ENCODE results near the gene STYX. TPM values are rescaled to one million over a fixed set of nuclear protein-coding genes. Genes with fewer than 3 reads are reported as not detected.

STYX gene
- polyA plus RNA-seq, 1 donor from 2014 or later: 15.1 TPM

DNA sequence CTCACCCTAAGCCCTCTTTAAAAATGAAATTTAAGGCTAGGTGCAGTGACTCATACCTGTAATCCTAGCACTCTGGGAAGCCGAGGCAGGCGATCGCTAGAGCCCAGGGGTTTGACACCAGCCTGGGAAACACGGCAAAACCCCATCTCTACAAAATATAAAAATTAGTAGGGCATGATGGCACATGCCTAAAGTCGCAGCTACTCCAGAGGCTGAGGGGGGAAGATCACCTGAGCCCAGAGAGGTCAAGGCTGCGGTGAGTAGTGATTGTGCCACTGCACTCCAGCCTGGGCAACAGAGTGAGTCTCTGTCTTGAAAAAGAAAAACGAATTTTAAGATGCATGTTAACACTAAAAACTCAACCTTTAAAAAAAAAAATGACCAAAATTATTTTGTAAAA, 48.7 kb downstream of the STYX start:
- H3K9me3 ChIP-seq (ENCODE audit: low read length): no peaks in the 10 kb centered on the region
- no peaks in the 10 kb centered on the region for H3K79me2 ChIP-seq (replicated peaks; ENCODE audit: insufficient read depth, low read length)
- H3K9me2 ChIP-seq (ENCODE audit: insufficient read depth, low read length): no peaks in the 10 kb centered on the region
- no peaks in the 10 kb centered on the region for H3K36me3 ChIP-seq (ENCODE audit: insufficient read depth, low read length)
- no peak overlapping the region for H3K27ac ChIP-seq (ENCODE audit: low read length)
- no peaks in the 10 kb centered on the region for H3K27me3 ChIP-seq (ENCODE audit: insufficient read depth, low read depth, low read length)
- no peak overlapping the region for H3K4me3 ChIP-seq (ENCODE audit: low read length)
- TF ChIP-seq RAD21 (conservative IDR thresholded peaks at IDR 0.05) (no peak), EP300 (conservative IDR thresholded peaks at IDR 0.05; ENCODE audit: poor library complexity, severe bottlenecking) (no peak), TAF1 (IDR thresholded peaks at IDR 0.05; ENCODE audit: low read depth) (no peak)
- no peak overlapping the region for H3K4me2 ChIP-seq (ENCODE audit: low read length)
- H3F3A ChIP-seq (ENCODE audit: insufficient read depth, low read length, poor library complexity, severe bottlenecking): no peaks in the 10 kb centered on the region
- H3K9ac ChIP-seq (ENCODE audit: low read length): no peak overlapping the region
- H4K20me1 ChIP-seq (ENCODE audit: insufficient read depth): no peaks in the 10 kb centered on the region
- H2AFZ ChIP-seq (ENCODE audit: low read depth, low read length): no peak overlapping the region

DNA sequence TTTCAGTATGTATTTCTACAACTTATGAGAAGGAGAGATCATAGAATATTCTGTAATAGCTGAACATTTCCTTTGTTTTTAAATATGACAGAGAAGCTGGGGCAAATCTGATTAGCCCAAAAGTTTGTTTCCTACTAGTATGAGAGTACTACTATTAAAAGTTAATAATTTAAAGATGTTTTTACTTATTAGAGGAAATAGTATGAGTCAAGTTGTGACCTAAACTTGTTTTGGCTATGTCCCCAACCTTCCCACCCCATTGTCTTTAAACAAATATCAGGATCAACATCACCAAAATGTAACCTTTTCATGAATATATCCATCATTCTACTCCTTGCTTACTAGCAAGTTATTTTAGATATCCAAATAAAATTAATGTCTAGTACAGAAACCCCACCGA, 50.9 kb downstream of the STYX start:
- Histone ChIP-seq H3K79me2 (replicated peaks; ENCODE audit: insufficient read depth, low read length) (no peaks in the 10 kb centered on the region), H3K4me3 (ENCODE audit: low read length) (no peak overlapping the region), H3K36me3 (ENCODE audit: insufficient read depth, low read length) (no peaks in the 10 kb centered on the region), H4K20me1 (ENCODE audit: insufficient read depth) (no peaks in the 10 kb centered on the region), H3K27me3 (ENCODE audit: insufficient read depth, low read depth, low read length) (no peaks in the 10 kb centered on the region), H3F3A (ENCODE audit: insufficient read depth, low read length, poor library complexity, severe bottlenecking) (no peaks in the 10 kb centered on the region), H3K9me2 (ENCODE audit: insufficient read depth, low read length) (no peaks in the 10 kb centered on the region), H2AFZ (ENCODE audit: low read depth, low read length) (no peak overlapping the region), H3K27ac (ENCODE audit: low read length) (no peak overlapping the region), H3K9ac (ENCODE audit: low read length) (no peak overlapping the region), H3K9me3 (ENCODE audit: low read length) (no peaks in the 10 kb centered on the region), H3K4me2 (ENCODE audit: low read length) (no peak overlapping the region)
- no peak for TF ChIP-seq SMC3 (conservative IDR thresholded peaks at IDR 0.05; ENCODE audit: poor library complexity)
- TF ChIP-seq POLR2AphosphoS5 (IDR thresholded peaks at IDR 0.05): no peak
- TF ChIP-seq, protein P1, sequence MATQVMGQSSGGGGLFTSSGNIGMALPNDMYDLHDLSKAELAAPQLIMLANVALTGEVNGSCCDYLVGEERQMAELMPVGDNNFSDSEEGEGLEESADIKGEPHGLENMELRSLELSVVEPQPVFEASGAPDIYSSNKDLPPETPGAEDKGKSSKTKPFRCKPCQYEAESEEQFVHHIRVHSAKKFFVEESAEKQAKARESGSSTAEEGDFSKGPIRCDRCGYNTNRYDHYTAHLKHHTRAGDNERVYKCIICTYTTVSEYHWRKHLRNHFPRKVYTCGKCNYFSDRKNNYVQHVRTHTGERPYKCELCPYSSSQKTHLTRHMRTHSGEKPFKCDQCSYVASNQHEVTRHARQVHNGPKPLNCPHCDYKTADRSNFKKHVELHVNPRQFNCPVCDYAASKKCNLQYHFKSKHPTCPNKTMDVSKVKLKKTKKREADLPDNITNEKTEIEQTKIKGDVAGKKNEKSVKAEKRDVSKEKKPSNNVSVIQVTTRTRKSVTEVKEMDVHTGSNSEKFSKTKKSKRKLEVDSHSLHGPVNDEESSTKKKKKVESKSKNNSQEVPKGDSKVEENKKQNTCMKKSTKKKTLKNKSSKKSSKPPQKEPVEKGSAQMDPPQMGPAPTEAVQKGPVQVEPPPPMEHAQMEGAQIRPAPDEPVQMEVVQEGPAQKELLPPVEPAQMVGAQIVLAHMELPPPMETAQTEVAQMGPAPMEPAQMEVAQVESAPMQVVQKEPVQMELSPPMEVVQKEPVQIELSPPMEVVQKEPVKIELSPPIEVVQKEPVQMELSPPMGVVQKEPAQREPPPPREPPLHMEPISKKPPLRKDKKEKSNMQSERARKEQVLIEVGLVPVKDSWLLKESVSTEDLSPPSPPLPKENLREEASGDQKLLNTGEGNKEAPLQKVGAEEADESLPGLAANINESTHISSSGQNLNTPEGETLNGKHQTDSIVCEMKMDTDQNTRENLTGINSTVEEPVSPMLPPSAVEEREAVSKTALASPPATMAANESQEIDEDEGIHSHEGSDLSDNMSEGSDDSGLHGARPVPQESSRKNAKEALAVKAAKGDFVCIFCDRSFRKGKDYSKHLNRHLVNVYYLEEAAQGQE (IDR thresholded peaks at IDR 0.05; ENCODE audit: borderline replicate concordance): no peak
- no peak for TF ChIP-seq TAF1 (IDR thresholded peaks at IDR 0.05; ENCODE audit: low read depth)
- TF ChIP-seq EP300 (conservative IDR thresholded peaks at IDR 0.05; ENCODE audit: poor library complexity, severe bottlenecking): no peak
- TF ChIP-seq, protein P2, sequence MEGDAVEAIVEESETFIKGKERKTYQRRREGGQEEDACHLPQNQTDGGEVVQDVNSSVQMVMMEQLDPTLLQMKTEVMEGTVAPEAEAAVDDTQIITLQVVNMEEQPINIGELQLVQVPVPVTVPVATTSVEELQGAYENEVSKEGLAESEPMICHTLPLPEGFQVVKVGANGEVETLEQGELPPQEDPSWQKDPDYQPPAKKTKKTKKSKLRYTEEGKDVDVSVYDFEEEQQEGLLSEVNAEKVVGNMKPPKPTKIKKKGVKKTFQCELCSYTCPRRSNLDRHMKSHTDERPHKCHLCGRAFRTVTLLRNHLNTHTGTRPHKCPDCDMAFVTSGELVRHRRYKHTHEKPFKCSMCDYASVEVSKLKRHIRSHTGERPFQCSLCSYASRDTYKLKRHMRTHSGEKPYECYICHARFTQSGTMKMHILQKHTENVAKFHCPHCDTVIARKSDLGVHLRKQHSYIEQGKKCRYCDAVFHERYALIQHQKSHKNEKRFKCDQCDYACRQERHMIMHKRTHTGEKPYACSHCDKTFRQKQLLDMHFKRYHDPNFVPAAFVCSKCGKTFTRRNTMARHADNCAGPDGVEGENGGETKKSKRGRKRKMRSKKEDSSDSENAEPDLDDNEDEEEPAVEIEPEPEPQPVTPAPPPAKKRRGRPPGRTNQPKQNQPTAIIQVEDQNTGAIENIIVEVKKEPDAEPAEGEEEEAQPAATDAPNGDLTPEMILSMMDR (IDR thresholded peaks at IDR 0.05; ENCODE audit: poor library complexity, severe bottlenecking): no peak
- TF ChIP-seq EZH2 (IDR thresholded peaks at IDR 0.05; ENCODE audit: borderline replicate concordance, insufficient read depth, low read length, poor library complexity, severe bottlenecking): no peak
- no peak for TF ChIP-seq MXI1 (conservative IDR thresholded peaks at IDR 0.05; ENCODE audit: poor library complexity, severe bottlenecking)
- no peak for TF ChIP-seq RAD21 (conservative IDR thresholded peaks at IDR 0.05)

DNA sequence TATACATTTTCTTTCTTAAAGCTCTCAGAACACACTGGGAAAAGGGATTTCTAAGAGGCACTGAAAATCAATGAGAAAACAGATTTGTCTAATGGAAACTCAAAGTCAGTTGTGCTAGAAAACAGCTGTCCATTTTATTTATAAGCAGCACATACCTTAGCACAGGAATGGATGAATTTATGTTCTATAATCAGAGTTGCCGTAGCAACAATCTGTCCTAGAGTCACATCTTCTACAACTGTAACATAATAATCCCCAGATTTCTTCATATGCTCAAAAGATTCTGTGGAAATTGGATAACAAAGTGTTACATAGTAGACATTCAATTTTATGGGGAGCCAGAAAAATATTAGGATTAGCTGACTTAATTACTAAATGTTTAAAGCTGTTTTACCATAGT, 51.7 kb downstream of the STYX start:
- Histone ChIP-seq H3K36me3 (ENCODE audit: insufficient read depth, low read length) (no peaks in the 10 kb centered on the region), H3K27ac (ENCODE audit: low read length) (no peak overlapping the region), H2AFZ (ENCODE audit: low read depth, low read length) (no peak overlapping the region), H3K79me2 (replicated peaks; ENCODE audit: insufficient read depth, low read length) (no peaks in the 10 kb centered on the region), H4K20me1 (ENCODE audit: insufficient read depth) (no peaks in the 10 kb centered on the region), H3K27me3 (ENCODE audit: insufficient read depth, low read depth, low read length) (no peaks in the 10 kb centered on the region), H3K4me2 (ENCODE audit: low read length) (no peak overlapping the region), H3K9ac (ENCODE audit: low read length) (no peak overlapping the region), H3K9me2 (ENCODE audit: insufficient read depth, low read length) (no peaks in the 10 kb centered on the region), H3K9me3 (ENCODE audit: low read length) (no peaks in the 10 kb centered on the region), H3K4me3 (ENCODE audit: low read length) (no peak overlapping the region), H3F3A (ENCODE audit: insufficient read depth, low read length, poor library complexity, severe bottlenecking) (no peaks in the 10 kb centered on the region)
- no peak for TF ChIP-seq POLR2AphosphoS5 (IDR thresholded peaks at IDR 0.05)
- TF ChIP-seq, protein P1 (IDR thresholded peaks at IDR 0.05; ENCODE audit: borderline replicate concordance): no peak
- no peak for TF ChIP-seq EZH2 (IDR thresholded peaks at IDR 0.05; ENCODE audit: borderline replicate concordance, insufficient read depth, low read length, poor library complexity, severe bottlenecking)
- no peak for TF ChIP-seq TAF1 (IDR thresholded peaks at IDR 0.05; ENCODE audit: low read depth)
- no peak for TF ChIP-seq MXI1 (conservative IDR thresholded peaks at IDR 0.05; ENCODE audit: poor library complexity, severe bottlenecking)
- no peak for TF ChIP-seq EP300 (conservative IDR thresholded peaks at IDR 0.05; ENCODE audit: poor library complexity, severe bottlenecking)
- TF ChIP-seq RAD21 (conservative IDR thresholded peaks at IDR 0.05): no peak
- TF ChIP-seq, protein P2 (IDR thresholded peaks at IDR 0.05; ENCODE audit: poor library complexity, severe bottlenecking): no peak
- TF ChIP-seq SMC3 (conservative IDR thresholded peaks at IDR 0.05; ENCODE audit: poor library complexity): no peak

Measured in neural cell (in vitro differentiated cells).